GM12878 (cell line): ENCODE measurements around the gene AEBP1. TPM values are rescaled to one million over a fixed set of nuclear protein-coding genes. Genes with fewer than 3 reads are reported as not detected.

Experiments used
- ATAC-seq: fragments of 200-7000 bp; cut with Tn5 transposase; 3 replicates; pipeline ENCODE4 v1.9.1; 2020; ENCODE audit warnings: mild to moderate bottlenecking, moderate library complexity
- BruUV-seq: library from RNA; stranded (reverse); fragments of 400-500 nt; replicated peaks from 2 replicates; lab custom pipeline; 2021; lab: Mats Ljungman, UMichigan
- CTCF ChIA-PET: fragments of 300-600 bp; sonication (Branson Sonifier 250); formaldehyde crosslinking; extraction: SDS; loops from one replicate; lab custom pipeline; 2021; ENCODE audit warnings: inconsistent platforms; lab: Yijun Ruan, JAX
- POLR2A ChIA-PET: fragments of 350-600 bp; formaldehyde crosslinking; extraction: SDS; loops from one replicate; lab custom pipeline; 2021; ENCODE audit warnings: inconsistent platforms; lab: Charles Lee
- RAD21 ChIA-PET: fragments of 300-600 bp; sonication (Branson Sonifier 250); formaldehyde crosslinking; loops from one replicate; lab custom pipeline; 2023; ENCODE audit warnings: antibody characterized with exemption; ENCODE audit not compliant: unreplicated experiment; lab: Charles Lee
- SMC1A ChIA-PET: fragments of 300-600 bp; sonication (Branson Sonifier 250); formaldehyde crosslinking; loops from one replicate; lab custom pipeline; 2023; ENCODE audit not compliant: unreplicated experiment, uncharacterized antibody; lab: Charles Lee
- DNase-seq: peaks from one replicate; pipeline ENCODE4 v3.0.0-alpha.2; 2011; ENCODE audit warnings: low read depth, low spot score
- FAIRE-seq: peaks from 3 replicates; lab custom pipeline; 2011; peaks lifted over from hg19 to GRCh38; lab: Jason Lieb, UNC
- H2AFZ ChIP-seq: 2 replicates; pipeline ENCODE4 v1.6.0; 2011; ENCODE audit warnings: low read depth, low read length, control low read depth; ENCODE audit not compliant: control insufficient read depth
- H3K27ac ChIP-seq: 2 replicates; pipeline ENCODE4 v1.5.1; 2011; ENCODE audit warnings: control low read depth; ENCODE audit not compliant: control insufficient read depth, insufficient read depth
- H3K27me3 ChIP-seq, 2 experiments: replicated peaks in 1 of 2; 2 replicates each; pipeline versions ENCODE4 v1.6.0 to v1.6.1; 2011; ENCODE audit warnings: low read length in 1 of 2; ENCODE audit not compliant: control insufficient read depth in 2 of 2, insufficient read depth in 2 of 2
- H3K36me3 ChIP-seq, 2 experiments: 2 replicates each; pipeline ENCODE4 v1.5.1; 2011; ENCODE audit warnings: low read length in 1 of 2; ENCODE audit not compliant: control insufficient read depth in 2 of 2, insufficient read depth in 2 of 2
- H3K4me1 ChIP-seq: 2 replicates; pipeline ENCODE4 v1.6.1; 2011; ENCODE audit warnings: mild to moderate bottlenecking, low read length, moderate library complexity, mixed read lengths; ENCODE audit not compliant: control insufficient read depth, insufficient read depth
- H3K4me2 ChIP-seq: 2 replicates; pipeline ENCODE4 v1.6.0; 2011; ENCODE audit warnings: control low read depth; ENCODE audit not compliant: control insufficient read depth, insufficient read depth
- H3K4me3 ChIP-seq: fragments of 200-600 bp; sonication (generic); 2 replicates; pipeline ENCODE4 v1.5.1; 2016
- H3K79me2 ChIP-seq: 2 replicates; pipeline ENCODE4 v1.6.0; 2011; ENCODE audit warnings: low read length; ENCODE audit not compliant: control insufficient read depth, insufficient read depth
- H3K9ac ChIP-seq: 2 replicates; pipeline ENCODE4 v1.8.0; 2011; ENCODE audit warnings: low read length, control low read depth, mixed read lengths; ENCODE audit not compliant: control insufficient read depth, insufficient read depth
- H3K9me3 ChIP-seq: replicated peaks from 3 replicates; pipeline ENCODE4 v1.5.1; 2011; ENCODE audit warnings: mild to moderate bottlenecking, low read length; ENCODE audit not compliant: control insufficient read depth, insufficient read depth
- H4K20me1 ChIP-seq: 2 replicates; pipeline ENCODE4 v1.6.0; 2011; ENCODE audit not compliant: control insufficient read depth, insufficient read depth
- EED ChIP-seq: sonication (generic); IDR thresholded peaks from 2 replicates; pipeline ENCODE4 v1.6.1; 2016; ENCODE audit warnings: antibody characterized with exemption, low read depth
- IRF3 ChIP-seq: fragments of 450-650 bp; IDR thresholded peaks from 2 replicates; pipeline ENCODE4 v1.6.1; 2014; ENCODE audit warnings: mild to moderate bottlenecking
- JUNB ChIP-seq: IDR thresholded peaks from 2 replicates; pipeline ENCODE4 v1.6.1; 2016; ENCODE audit warnings: antibody characterized with exemption, mild to moderate bottlenecking
- KDM1A ChIP-seq: fragments of 200-600 bp; sonication (generic); IDR thresholded peaks from 2 replicates; pipeline ENCODE4 v1.6.1; 2016; ENCODE audit warnings: borderline replicate concordance
- MTA2 ChIP-seq: fragments of 450-650 bp; IDR thresholded peaks from 2 replicates; pipeline ENCODE4 v1.6.1; 2016; ENCODE audit warnings: low read depth, mild to moderate bottlenecking, moderate library complexity
- POLR2AphosphoS2 ChIP-seq: IDR thresholded peaks from 2 replicates; pipeline ENCODE4 v1.6.1; 2011; ENCODE audit warnings: low read depth, mild to moderate bottlenecking, low read length, improper control_type of control experiment, moderate library complexity
- SIX5 ChIP-seq: IDR thresholded peaks from 2 replicates; pipeline ENCODE4 v1.6.1; 2011; ENCODE audit warnings: mild to moderate bottlenecking, low read depth, low read length, moderate library complexity; ENCODE audit not compliant: severe bottlenecking
- SMAD1 ChIP-seq: fragments of 450-650 bp; IDR thresholded peaks from 2 replicates; pipeline ENCODE4 v1.6.1; 2018; ENCODE audit warnings: mild to moderate bottlenecking, low read depth; ENCODE audit not compliant: partially characterized antibody
- SPI1 ChIP-seq: IDR thresholded peaks from 2 replicates; pipeline ENCODE4 v1.6.1; 2011; ENCODE audit warnings: low read depth, mild to moderate bottlenecking, low read length, moderate library complexity, borderline replicate concordance; ENCODE audit not compliant: insufficient read depth
- ZBTB4 ChIP-seq: fragments of 450-650 bp; formaldehyde crosslinking; IDR thresholded peaks from 2 replicates; pipeline ENCODE4 v1.4.0; 2022; ENCODE audit warnings: mild to moderate bottlenecking, moderate library complexity
- WGBS: methylation state at CpG from one replicate; pipeline ENCODE4 v1.1.6; 2016; ENCODE audit warnings: low lambda C conversion rate; ENCODE audit not compliant: insufficient replicate concordance, insufficient coverage; ENCODE audit errors: missing lambda C conversion rate; 5-methylcytosine and 5-hydroxymethylcytosine counted together
- in situ Hi-C: fragments of 300-500 bp; cut with MboI; formaldehyde crosslinking; loops from 9 replicates; pipeline ENCODE4 v1.14.3; 2018; ENCODE audit warnings: mixed read lengths
- intact Hi-C: fragments of 100-400 bp; cut with micrococcal nuclease; formaldehyde crosslinking; loops from one replicate; pipeline ENCODE4 v1.14.2; 2022; ENCODE audit not compliant: unreplicated experiment
- polyA plus RNA-seq, 11 experiments: library from polyadenylated mRNA; depleted of rRNA in 4 of 11; unstranded in 6 of 11; stranded (reverse) in 5 of 11; fragments of >200 nt; fragmentation: Nextera tagmentation in 4 of 11; fragmentation: Illumina TruSeq in 1 of 11; extraction: Ambion mirVana in 4 of 11; extraction: Trizol in 1 of 11; gene quantifications; 1 replicate in 1 of 11; 2 replicates in 10 of 11; pipeline versions ENCODE4 v1.2.1 to v1.2.3, GENCODE V29; 2011 to 2016; ENCODE audit warnings: inconsistent platforms in 2 of 11, missing spikeins in 2 of 11, low read depth in 1 of 11
- total RNA-seq, 4 experiments: library from RNA; depleted of rRNA in 3 of 4; stranded (reverse); fragments of >200 nt in 3 of 4; fragmentation: Illumina TruSeq in 1 of 4; extraction: Trizol in 1 of 4; gene quantifications; 2 replicates each; pipeline versions ENCODE4 v1.2.1 to v1.2.3, GENCODE V29; 2013 to 2021

AEBP1 gene
- total and polyA plus RNA-seq, 10 of the 15 experiments (the other 5 are each of a cell fraction or from before 2014, with no cell fraction given), result 0.06 to 0.23 (median 0.11) TPM; not detected in 5

DNA sequence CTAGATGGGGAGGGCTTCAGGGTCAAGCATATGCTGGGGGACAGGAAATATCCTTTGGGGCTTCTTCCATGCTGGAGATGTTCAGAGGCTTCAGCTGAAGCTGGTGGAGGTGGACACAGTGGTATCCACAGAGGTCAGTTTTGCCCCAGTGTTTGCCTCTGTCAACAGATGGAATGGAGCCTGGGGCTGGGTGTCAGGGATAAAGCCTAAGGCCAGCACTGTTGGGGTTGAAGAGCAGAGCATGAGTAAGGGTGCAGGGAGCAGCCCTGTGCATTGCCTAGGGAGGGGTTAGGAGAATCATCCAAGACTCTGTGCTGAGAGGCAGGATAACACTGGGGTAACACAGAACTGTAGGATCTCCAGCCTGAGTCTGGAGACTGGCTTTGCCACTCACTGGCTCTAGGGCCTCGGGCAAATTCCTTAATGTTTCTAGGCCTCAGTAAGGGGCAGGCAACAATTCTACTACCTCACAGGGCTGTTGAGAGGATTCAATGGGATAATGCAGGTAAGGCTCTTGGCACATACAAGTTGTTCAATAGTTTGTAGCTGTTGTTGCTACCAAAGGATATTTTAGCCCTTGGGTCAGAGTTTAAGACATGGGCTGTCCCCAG is 58.7 kb downstream of the AEBP1 start:
- TF ChIP-seq SIX5 (no peak), KDM1A (no peak), IRF3 (no peak), POLR2AphosphoS2 (no peak)
- Histone ChIP-seq H3K79me2 (no peaks in the 10 kb centered on the region), H3K27me3 (no peaks in the 10 kb centered on the region; a peak in 1 of 4 replicates), H3K9me3 (no peaks in the 10 kb centered on the region), H3K4me1 (no peaks in the 10 kb centered on the region), H3K4me2 (no peak overlapping the region), H4K20me1 (no peaks in the 10 kb centered on the region), H3K9ac (no peak overlapping the region), H3K4me3 (no peak overlapping the region), H3K27ac (no peak overlapping the region), H3K36me3 (no peaks in the 10 kb centered on the region), H2AFZ (no peak overlapping the region)
- RAD21 ChIA-PET, result no interaction called here
- no peak for FAIRE-seq
- BruUV-seq, result no TSS peak
- SMC1A ChIA-PET, result no interaction called here
- intact Hi-C loops, result no loop called here
- in situ Hi-C loops, result no loop called here
- WGBS, result 0% methylated on average over 1 of the region's 1 CpG
- CTCF ChIA-PET, result interaction anchor here (0.7 kb wide), 1 partner anchor 46 kb away, joined by 3 read pairs; no protein-coding TSS in a partner anchor
- POLR2A ChIA-PET, result no interaction called here
- no peak for ATAC-seq
- DNase-seq, result no peak

DNA sequence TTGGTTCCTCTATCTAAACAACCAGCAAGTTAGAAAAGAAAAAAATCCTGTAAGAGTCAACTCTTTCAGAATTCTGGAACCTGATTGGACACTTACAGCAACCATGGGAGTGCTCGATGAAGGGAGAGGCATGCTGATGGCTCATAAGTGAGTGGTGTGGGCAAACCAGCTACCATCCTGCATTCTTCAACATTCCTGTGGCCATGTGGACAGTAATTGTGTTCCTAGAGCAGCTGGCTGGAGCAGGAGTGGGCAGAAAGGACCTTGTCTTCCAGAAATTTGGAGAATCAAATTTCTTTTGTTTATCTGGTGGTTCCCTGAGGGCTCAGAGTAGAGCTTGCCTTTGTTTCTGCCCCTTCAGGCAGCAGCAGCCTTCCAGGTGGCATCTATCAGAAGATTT is 59.4 kb downstream of the AEBP1 start:
- no TSS peak for BruUV-seq
- RAD21 ChIA-PET, result no interaction called here
- Histone ChIP-seq H3K36me3 (no peaks in the 10 kb centered on the region), H3K9ac (no peak overlapping the region), H3K4me3 (no peak overlapping the region), H3K27ac (no peak overlapping the region), H3K79me2 (no peaks in the 10 kb centered on the region), H3K9me3 (no peaks in the 10 kb centered on the region), H3K4me1 (no peaks in the 10 kb centered on the region), H4K20me1 (no peaks in the 10 kb centered on the region), H2AFZ (no peak overlapping the region), H3K27me3 (no peaks in the 10 kb centered on the region; a peak in 1 of 4 replicates), H3K4me2 (no peak overlapping the region)
- DNase-seq (no peak), ATAC-seq (no peak), FAIRE-seq (no peak)
- CTCF ChIA-PET, result interaction anchor here (0.7 kb wide), 1 partner anchor 47 kb away, joined by 3 read pairs; no protein-coding TSS in a partner anchor
- 67% methylated on average over 1 of the region's 1 CpG for WGBS
- POLR2A ChIA-PET, result no interaction called here
- SMC1A ChIA-PET, result no interaction called here
- intact Hi-C loops (no loop called here), in situ Hi-C loops (no loop called here)
- TF ChIP-seq MTA2 (no peak), JUNB (no peak), EED (no peak), ZBTB4 (CRISPR knock-in tag) (no peak), SPI1 (no peak), SMAD1 (no peak)
